ENCODE measurements around the gene CD58. TPM values are rescaled to one million over a fixed set of nuclear protein-coding genes. Genes with fewer than 3 reads are reported as not detected.

CD58 gene
- total RNA-seq, 4 donors from 2014 or later = 14.3 to 32.4 (median 24.8) TPM

- TF ChIP-seq POLR2AphosphoS5 (IDR thresholded peaks at IDR 0.05) (no peak), EP300 (IDR thresholded peaks at IDR 0.05) (no peak), CTCF (IDR thresholded peaks at IDR 0.05) (no peak), POLR2A (IDR thresholded peaks at IDR 0.05) (no peak)
- H3K4me3 ChIP-seq = no peak overlapping the region
- H3K9me3 ChIP-seq = no peaks in the 10 kb centered on the region
- no peak overlapping the region for H3K27ac ChIP-seq
- no peaks in the 10 kb centered on the region for H3K27me3 ChIP-seq
- WGBS, 2 donors (ENCODE audit: low coverage in 1 of 2) = 79 to 100% methylated on average over 1 to 4 of the region's 4 CpGs
- no peaks in the 10 kb centered on the region for H3K36me3 ChIP-seq
- no peak for ATAC-seq
- no peaks in the 10 kb centered on the region for H3K4me1 ChIP-seq
Observed at GRCh38 chr1:116508085-116508983, 62.5 kb downstream of the CD58 start.

DNA sequence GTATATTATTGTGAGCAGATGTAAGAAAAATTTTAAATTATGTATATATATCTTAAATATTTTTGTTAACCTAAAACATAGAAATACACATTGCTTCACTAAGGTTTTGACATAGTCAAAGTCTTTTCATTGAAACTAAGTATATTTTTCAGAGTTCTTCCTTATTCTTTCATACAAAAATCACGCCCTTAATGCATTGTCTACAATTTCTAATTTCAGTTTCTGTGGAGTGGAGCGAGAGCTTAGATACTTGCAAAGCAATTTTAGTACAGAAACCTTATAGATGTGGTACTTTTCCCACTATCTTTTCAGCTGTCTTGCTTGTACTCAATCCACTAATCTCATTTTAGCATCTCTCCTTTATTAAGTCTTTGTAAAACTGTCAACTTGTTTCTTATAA lies 63.2 kb downstream of the CD58 start:
- Histone ChIP-seq H3K4me3 (no peak overlapping the region), H3K36me3 (no peaks in the 10 kb centered on the region), H3K27ac (no peak overlapping the region), H3K9me3 (no peaks in the 10 kb centered on the region), H3K4me1 (no peaks in the 10 kb centered on the region), H3K27me3 (no peaks in the 10 kb centered on the region)
- WGBS, 2 donors (ENCODE audit: low coverage in 1 of 2) = 91 to 94% methylated on average over 2 of the region's 2 CpGs
- no peak for ATAC-seq
- TF ChIP-seq CTCF (IDR thresholded peaks at IDR 0.05) = no peak
- no peak for TF ChIP-seq POLR2AphosphoS5 (IDR thresholded peaks at IDR 0.05)
- no peak for TF ChIP-seq EP300 (IDR thresholded peaks at IDR 0.05)
- TF ChIP-seq POLR2A (IDR thresholded peaks at IDR 0.05) = no peak

DNA sequence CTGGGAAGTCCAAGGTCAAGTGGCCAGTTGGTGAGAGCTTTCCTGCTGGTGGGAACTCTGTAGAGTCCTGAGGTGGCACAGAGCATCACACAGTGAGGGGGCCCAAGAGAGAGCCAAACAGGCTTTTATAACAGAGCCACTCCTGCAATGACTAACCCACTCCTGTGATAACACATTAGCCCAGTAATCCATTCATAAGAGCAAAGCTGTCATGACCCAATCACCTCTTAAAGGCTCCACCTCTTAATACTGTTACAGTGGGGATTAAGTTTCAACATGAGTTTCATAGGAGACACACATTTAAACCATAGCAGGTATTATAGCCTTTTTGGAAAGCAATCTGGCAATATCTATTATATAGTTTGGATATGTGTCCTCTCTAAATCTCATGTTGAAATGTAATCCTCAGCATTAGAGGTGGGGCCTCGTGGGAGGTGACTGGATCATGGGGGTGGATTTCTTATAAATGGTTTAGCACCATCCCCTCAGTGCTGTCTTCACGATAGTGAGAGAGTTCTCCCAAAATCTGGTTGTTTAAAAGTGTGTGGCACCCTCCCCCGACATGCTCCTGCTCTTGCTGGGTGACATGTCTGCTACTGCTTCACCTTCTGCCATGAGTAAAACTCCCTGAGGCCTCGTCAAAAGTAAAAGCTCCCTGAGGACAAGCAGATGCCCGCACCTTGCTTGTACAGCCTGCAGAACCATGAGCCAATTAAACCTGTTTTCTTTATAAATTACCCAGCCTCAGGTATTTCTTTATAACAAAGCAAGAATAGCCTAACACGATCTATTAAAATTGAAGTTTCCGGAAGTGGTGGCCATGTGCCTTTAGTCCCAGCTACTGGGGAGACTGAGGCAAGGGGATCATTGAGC lies 64.5 kb downstream of the CD58 start:
- Histone ChIP-seq H3K9me3 (no peaks in the 10 kb centered on the region), H3K4me1 (no peaks in the 10 kb centered on the region), H3K27me3 (no peaks in the 10 kb centered on the region), H3K36me3 (no peaks in the 10 kb centered on the region), H3K4me3 (no peak overlapping the region), H3K27ac (no peak overlapping the region)
- 80 to 87% methylated on average over 2 to 7 of the region's 7 CpGs for WGBS, 2 donors (ENCODE audit: low coverage in 1 of 2)
- no peak for TF ChIP-seq POLR2AphosphoS5 (IDR thresholded peaks at IDR 0.05)
- TF ChIP-seq POLR2A (IDR thresholded peaks at IDR 0.05) = no peak
- TF ChIP-seq CTCF (IDR thresholded peaks at IDR 0.05) = no peak
- TF ChIP-seq EP300 (IDR thresholded peaks at IDR 0.05) = no peak
- no peak for ATAC-seq

DNA sequence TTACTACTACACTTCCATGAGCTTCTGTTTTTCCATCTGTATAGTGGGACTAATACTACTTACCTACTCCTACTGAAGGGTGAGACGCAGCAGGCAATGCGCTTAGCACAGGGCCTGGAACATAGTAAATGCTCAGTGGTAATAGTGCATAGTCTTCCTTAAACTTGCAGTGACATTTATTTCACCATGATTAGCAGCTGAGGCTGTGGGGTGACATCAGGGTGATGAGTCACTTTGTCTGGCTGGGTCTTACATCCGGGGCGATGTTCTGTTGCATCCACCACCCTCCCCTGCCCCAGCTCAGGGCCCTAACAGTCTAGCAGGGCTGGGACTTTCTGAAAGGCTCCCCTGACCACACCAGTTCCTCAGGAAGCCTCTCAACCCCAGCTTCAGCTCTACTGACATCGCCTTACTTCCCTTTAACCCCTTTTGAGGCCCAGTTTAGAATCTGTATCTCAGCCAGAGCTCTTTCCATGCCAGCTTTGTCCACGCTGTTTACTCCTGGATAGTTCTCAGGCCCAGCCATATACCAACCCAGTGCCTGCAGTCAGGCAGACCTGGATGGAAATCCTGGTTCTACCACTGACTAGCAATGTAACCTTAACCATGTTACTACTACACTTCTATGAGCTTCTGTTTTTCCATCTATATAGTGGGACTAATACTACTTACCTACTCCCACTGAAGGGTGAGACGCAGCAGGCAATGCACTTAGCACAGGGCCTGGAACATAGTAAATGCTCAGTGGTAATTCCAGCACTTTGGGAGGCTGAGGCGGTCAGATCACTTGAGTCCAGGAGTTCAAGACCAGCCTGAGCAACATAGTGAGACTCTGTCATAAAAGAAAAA lies 66.3 kb downstream of the CD58 start:
- no peaks in the 10 kb centered on the region for H3K9me3 ChIP-seq
- no peaks in the 10 kb centered on the region for H3K36me3 ChIP-seq
- no peaks in the 10 kb centered on the region for H3K27me3 ChIP-seq
- H3K27ac ChIP-seq = peak overlapping the region in 2 of 4 donors; percentile 4 to 51
- no peaks in the 10 kb centered on the region for H3K4me1 ChIP-seq
- H3K4me3 ChIP-seq = no peak overlapping the region
- 84 to 89% methylated on average over 6 to 7 of the region's 8 CpGs for WGBS, 2 donors (ENCODE audit: low coverage in 1 of 2)
- ATAC-seq = peak; percentile 86
- TF ChIP-seq CTCF (IDR thresholded peaks at IDR 0.05) (no peak), POLR2A (IDR thresholded peaks at IDR 0.05) (no peak), POLR2AphosphoS5 (IDR thresholded peaks at IDR 0.05) (no peak), EP300 (IDR thresholded peaks at IDR 0.05) (no peak)
